Measurements from ENCODE around the gene LIG1.

Gene LIG1

DNA sequence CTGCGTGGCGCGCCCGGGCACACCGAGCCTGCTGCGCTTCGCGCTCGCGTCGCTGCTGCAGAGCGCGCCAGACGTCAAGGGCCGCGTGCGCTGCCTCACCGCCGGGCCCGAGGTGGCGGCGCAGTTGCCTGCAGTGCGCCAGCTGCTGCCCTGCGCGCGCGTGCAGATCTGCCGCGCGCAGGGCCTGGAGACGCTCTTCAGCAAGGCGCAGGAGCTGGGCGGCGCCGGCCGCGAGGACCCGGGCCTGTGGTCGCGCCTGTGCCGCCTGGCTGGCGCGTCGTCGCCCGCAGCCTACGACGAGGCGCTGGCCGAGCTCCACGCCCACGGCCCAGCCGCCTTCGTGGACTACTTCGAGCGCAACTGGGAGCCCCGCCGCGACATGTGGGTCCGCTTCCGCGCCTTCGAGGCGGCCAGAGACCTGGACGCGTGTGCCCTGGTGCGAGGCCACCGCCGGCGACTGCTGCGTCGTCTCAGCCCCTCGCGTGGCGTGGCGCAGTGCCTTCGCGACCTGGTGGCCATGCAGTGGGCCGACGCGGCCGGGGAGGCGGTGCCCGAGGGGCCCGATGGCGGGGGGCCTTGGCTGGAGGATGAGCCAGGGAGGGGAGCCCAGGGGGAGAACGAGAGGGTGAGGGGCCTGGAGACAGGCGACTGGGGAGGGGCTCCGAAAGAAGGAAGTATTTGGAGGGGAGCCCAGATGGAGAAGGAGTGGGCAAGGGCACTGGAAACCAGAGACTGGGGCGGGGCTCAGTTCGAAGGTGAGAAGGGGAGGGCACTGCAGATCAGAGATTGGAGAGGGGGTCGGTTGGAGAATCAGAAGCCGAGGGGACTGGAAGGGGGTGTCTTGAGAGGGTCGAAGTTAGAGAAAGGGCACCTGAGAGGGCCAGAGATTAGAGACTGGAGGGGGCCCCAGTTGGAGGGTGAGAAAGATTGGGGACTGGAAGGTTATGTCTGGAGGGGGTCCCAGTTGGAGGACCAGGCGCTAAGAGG is 25.0 kb upstream of the LIG1 start:
- Histone ChIP-seq H3K36me3 (peaks cover 5% of the 10 kb centered on the region), H3K9me3 (no peaks in the 10 kb centered on the region), H3K27me3 (no peaks in the 10 kb centered on the region), H3K4me1 (no peaks in the 10 kb centered on the region), H3K4me3 (ENCODE audit: low read depth, low read length) (no peak overlapping the region)
- no peak for DNase-seq
- no peak for TF ChIP-seq CTCF (IDR thresholded peaks at IDR 0.05; ENCODE audit: low read depth, low read length)

- peak; percentile 58 for TF ChIP-seq CTCF (IDR thresholded peaks at IDR 0.05; ENCODE audit: low read depth, low read length)
- no peaks in the 10 kb centered on the region for H3K4me1 ChIP-seq
- no peak overlapping the region for H3K4me3 ChIP-seq (ENCODE audit: low read depth, low read length)
- DNase-seq, result peak; percentile 31
- no peaks in the 10 kb centered on the region for H3K27me3 ChIP-seq
- no peaks in the 10 kb centered on the region for H3K9me3 ChIP-seq
- peaks cover 6% of the 10 kb centered on the region for H3K36me3 ChIP-seq
These were observed 24.1 kb upstream of the LIG1 start for GRCh38 chr19:48194041-48194843.

- Histone ChIP-seq H3K4me3 (ENCODE audit: low read depth, low read length) (no peak overlapping the region), H3K36me3 (peaks cover 9% of the 10 kb centered on the region), H3K4me1 (no peaks in the 10 kb centered on the region), H3K27me3 (no peaks in the 10 kb centered on the region), H3K9me3 (no peaks in the 10 kb centered on the region)
- no peak for TF ChIP-seq CTCF (IDR thresholded peaks at IDR 0.05; ENCODE audit: low read depth, low read length)
- no peak for DNase-seq
These were observed 22.6 kb upstream of the LIG1 start for GRCh38 chr19:48192750-48193149.

GRCh38 chr19:48190885-48191284 is 20.7 kb upstream of the LIG1 start:
- no peak for DNase-seq
- H3K9me3 ChIP-seq, result no peaks in the 10 kb centered on the region
- H3K4me1 ChIP-seq, result no peaks in the 10 kb centered on the region
- no peak overlapping the region for H3K4me3 ChIP-seq (ENCODE audit: low read depth, low read length)
- TF ChIP-seq CTCF (IDR thresholded peaks at IDR 0.05; ENCODE audit: low read depth, low read length), result no peak
- H3K27me3 ChIP-seq, result no peaks in the 10 kb centered on the region
- H3K36me3 ChIP-seq, result peaks cover 9% of the 10 kb centered on the region

GRCh38 chr19:48190288-48190884 is 20.2 kb upstream of the LIG1 start:
- Histone ChIP-seq H3K4me1 (no peaks in the 10 kb centered on the region), H3K9me3 (no peaks in the 10 kb centered on the region), H3K36me3 (peaks cover 9% of the 10 kb centered on the region), H3K27me3 (no peaks in the 10 kb centered on the region), H3K4me3 (ENCODE audit: low read depth, low read length) (no peak overlapping the region)
- peak; percentile 55 for TF ChIP-seq CTCF (IDR thresholded peaks at IDR 0.05; ENCODE audit: low read depth, low read length)
- DNase-seq, result peak; percentile 85
